Subcutaneous adipose tissue (tissue), 4 donors: ENCODE results near the gene C3orf62. TPM values are rescaled to one million over a fixed set of nuclear protein-coding genes. Genes with fewer than 3 reads are reported as not detected.

Source experiments
- total RNA-seq, 4 donors: library from RNA; depleted of rRNA; stranded (reverse); fragments of >200 nt; gene quantifications; one replicate each; pipeline ENCODE4 v1.1.0, GENCODE V29; 2016
- TF ChIP-seq, protein P1 (sequence below): fragments of 450-650 bp; IDR thresholded peaks from one replicate; pipeline ENCODE4 v1.5.1; 2016; ENCODE audit warnings: low read depth, mild to moderate bottlenecking, control low read depth, antibody characterized with exemption, moderate library complexity

The C3orf62 gene
- 10 to 100 TPM in 2 of 4 donors, 1 to 10 TPM in 2; 3.6 to 27.3 (median 6.9) TPM for total RNA-seq

DNA sequence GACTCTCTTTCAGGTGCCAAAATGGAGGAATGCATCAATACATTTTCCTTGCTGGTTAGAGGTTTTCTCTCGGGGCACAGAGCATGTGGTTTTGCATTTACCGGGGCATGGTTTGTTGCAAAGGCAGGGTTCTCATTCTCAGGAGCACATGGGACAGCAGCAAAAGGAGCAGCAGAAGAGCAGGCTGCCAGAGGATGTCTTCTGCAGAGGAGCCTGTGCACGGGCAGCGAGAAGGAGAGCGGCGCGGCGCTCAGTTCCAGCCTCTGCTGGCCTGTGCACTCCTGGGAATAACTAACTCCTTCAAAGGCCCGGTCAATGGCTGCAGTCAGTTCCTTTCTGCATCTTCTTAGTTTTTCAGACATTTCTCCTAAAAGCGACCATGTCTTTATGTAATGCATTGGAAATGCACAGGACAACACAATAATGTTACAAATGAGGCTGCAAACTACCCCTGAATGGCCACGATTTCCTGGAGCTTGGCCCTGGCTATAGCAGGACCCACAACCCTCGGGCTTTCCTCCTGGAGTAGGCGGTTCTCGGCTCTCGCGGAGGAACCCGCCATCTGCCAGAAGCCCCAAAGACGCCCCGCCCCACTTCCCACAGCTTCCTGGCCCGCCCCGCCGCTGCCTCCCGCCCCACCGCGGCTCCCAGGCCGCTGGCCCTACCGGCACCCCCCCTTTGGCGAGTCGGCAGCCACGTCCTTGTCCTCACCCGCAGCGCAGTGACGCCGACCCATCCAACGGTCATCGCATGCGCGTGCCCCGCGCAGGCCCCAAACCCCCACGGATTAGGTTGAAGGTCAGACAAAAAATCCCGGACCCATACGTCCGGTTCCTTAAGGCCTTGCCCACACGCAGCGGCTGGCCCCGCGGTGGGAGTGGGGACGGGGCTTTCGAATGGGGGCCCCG, at the start of gene C3orf62:
Gene C3orf62, minus strand, starts transcription at position 758 of the 908 bp plus-strand sequence. Its CDS starts 360 bp downstream, at position 398.
- TF ChIP-seq, protein P1, sequence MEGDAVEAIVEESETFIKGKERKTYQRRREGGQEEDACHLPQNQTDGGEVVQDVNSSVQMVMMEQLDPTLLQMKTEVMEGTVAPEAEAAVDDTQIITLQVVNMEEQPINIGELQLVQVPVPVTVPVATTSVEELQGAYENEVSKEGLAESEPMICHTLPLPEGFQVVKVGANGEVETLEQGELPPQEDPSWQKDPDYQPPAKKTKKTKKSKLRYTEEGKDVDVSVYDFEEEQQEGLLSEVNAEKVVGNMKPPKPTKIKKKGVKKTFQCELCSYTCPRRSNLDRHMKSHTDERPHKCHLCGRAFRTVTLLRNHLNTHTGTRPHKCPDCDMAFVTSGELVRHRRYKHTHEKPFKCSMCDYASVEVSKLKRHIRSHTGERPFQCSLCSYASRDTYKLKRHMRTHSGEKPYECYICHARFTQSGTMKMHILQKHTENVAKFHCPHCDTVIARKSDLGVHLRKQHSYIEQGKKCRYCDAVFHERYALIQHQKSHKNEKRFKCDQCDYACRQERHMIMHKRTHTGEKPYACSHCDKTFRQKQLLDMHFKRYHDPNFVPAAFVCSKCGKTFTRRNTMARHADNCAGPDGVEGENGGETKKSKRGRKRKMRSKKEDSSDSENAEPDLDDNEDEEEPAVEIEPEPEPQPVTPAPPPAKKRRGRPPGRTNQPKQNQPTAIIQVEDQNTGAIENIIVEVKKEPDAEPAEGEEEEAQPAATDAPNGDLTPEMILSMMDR = no peak

DNA sequence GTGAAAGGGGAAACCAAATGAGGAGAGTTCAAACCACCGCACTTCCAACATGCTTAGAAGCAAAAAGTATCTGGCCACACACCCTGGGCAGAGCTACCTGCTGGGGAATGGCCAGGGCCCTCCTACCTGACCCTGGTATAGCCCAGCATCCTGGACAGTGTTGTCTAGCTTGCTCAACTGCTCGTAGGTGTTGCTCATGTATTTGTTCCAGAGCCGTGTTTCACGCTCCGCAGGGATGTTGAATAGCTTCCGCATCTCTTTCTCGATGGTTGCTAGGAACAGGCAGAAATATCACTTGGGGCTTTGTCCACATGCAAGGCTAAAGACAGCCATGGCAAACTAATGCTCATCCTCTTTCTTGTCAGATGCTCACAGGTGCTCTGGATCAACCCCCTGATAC, 47.7 kb upstream of the C3orf62 start:
- TF ChIP-seq, protein P1 = no peak

DNA sequence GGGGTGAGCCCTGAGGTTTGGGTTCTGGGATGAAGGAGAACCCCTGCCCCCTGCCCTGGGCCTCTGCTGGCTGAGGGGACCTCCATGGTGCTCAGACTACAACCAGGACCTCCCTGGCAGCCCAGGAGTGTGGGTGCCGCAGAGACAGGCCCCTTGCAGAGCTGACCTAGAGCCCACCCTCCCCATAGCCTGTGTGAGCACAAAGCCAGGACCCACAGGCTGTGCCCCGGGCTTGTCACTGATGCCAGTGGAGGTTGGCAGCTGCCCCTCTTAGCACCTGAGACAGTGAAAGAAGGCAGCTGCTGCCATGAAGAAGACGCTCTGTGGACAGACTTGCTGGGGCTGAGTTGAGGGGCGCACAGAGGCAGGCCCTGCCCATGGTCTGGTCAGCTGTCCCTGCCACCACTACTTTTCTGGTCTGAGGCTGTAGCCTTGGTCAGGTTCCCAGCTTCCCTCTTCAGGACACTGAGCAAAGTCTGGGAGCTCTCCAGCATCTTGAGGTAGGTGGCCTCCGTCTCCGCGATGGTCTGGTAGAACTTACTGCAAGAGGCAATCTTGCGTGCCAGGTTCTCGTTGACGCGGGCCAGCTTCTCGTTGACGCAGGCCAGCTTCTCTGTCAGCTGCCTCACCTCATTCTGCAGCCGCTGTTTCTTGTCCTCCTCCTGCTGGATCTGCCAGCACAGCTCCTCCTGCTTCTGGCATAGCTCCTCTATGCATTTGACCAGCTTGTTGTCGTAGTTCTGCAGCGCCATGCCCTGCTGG, 39.8 kb upstream of the C3orf62 start:
- TF ChIP-seq, protein P1 = no peak

DNA sequence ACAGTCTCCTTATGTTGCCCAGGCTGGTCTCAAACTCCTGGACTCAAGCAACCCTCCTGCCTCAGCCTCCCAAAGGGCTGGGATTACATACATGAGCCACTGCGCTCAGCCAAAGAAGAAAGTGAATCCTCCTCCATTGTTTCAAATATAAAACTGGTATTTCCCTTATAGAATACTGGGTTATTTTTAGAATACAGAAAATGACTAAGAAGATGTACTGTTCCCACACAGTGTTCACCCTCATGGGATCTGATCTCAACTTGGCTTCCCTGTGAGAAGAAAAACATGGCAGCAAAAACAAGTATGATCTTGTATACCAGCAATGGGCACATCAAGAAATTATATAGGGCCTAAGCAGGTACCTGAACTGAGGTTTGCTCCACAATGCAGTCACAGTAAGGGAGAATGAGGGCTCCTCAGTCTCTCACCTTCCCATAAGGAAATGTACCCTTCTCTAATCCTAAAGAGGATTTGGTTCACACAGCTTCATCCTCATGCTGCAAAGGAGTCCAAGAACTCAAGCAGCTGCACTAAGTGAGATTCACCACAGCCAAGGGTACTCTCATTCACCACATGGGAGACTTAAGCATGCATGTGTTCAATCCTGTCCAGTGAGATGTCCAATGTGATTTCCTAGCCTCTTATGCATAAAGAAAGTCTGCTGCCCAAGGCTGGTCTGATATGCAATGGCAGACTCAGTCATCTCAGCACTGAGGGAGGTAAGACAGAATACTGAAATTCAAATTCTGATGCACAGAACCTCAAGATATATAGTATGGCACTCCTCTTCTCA, 37.1 kb upstream of the C3orf62 start:
- TF ChIP-seq, protein P1 = no peak

DNA sequence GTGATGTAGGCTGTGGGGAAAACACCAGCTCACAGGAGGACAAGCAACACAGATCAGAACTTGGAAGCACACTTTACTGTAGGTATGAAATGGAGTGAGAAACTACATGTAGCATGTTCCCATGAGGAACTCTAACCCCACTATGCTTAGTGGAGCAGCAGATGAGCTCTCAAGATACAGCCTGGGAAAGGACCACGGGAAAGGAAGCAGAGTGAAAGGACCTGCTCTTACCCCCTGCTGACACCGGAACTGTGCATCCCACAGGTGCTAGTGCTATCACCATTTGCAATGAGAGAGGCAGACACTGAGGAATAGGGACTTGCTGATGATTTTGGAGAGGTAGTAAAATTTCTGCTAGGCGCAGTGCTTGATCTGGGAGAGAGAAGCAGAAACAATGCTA, 34.3 kb upstream of the C3orf62 start:
- TF ChIP-seq, protein P1 = no peak

DNA sequence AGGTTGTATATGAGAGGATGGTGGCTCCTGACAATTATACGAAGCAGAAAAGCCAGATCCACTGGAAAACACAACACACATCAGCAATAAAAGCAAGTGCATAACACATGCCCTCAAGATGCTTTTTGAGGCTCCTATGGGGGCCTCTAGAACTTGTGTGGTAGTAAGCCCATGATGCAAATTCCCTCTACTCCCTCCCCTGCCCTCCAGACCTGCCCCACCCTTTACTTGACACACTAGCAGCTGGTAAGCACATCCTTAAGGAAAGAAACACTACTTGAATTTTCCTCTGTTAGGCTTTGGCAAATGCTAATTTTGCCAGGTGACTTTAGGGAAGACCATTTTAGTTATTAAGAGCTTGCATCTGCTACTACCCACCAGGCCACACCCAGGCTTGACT, 33.6 kb upstream of the C3orf62 start:
- TF ChIP-seq, protein P1 = no peak
